HG03196 (cell line): ENCODE measurements around the gene APPL1.
"Not testable (repeated sequence)": the region's sequence is repeated elsewhere in the genome, so short reads cannot be mapped to it uniquely, and the experiment has no call there.

Experiments used
- ATAC-seq: cut with Tn5 transposase; IDR thresholded peaks from one replicate; pipeline ENCODE4 v1.9.1; 2021; ENCODE audit not compliant: unreplicated experiment

Gene APPL1

GRCh38 chr3:57268416-57268815 lies 40.9 kb downstream of the APPL1 start:
- no peak for ATAC-seq

GRCh38 chr3:57274845-57275244 lies 47.3 kb downstream of the APPL1 start:
- no peak for ATAC-seq

GRCh38 chr3:57275393-57275792 lies 47.9 kb downstream of the APPL1 start:
- no peak for ATAC-seq

- no peak for ATAC-seq
These were observed 50.7 kb downstream of the APPL1 start for GRCh38 chr3:57278237-57278636.

GRCh38 chr3:57279685-57280084 lies 52.2 kb downstream of the APPL1 start:
- ATAC-seq = no peak

GRCh38 chr3:57281715-57282114 lies 54.2 kb downstream of the APPL1 start:
- ATAC-seq = no peak

GRCh38 chr3:57283334-57283733 lies 55.8 kb downstream of the APPL1 start:
- ATAC-seq = no peak

- no peak for ATAC-seq
These were observed 59.7 kb downstream of the APPL1 start for GRCh38 chr3:57287205-57287604.

- no peak for ATAC-seq
These were observed 60.9 kb downstream of the APPL1 start for GRCh38 chr3:57288403-57288802.

- no peak for ATAC-seq
These were observed 64.8 kb downstream of the APPL1 start, which contains the start of gene ASB14 for GRCh38 chr3:57292159-57292896. Gene ASB14, minus strand, starts transcription at chr3:57292685. Its CDS starts 652 bp downstream, at chr3:57292033.

GRCh38 chr3:57292897-57293526 lies 65.5 kb downstream of the APPL1 start:
- no peak for ATAC-seq

- no peak for ATAC-seq
These were observed 70.5 kb downstream of the APPL1 start for GRCh38 chr3:57298041-57298440.

- not testable (repeated sequence) for ATAC-seq
These were observed 76.0 kb downstream of the APPL1 start for GRCh38 chr3:57303520-57303919.

GRCh38 chr3:57309769-57310360 lies 82.3 kb downstream of the APPL1 start:
- no peak for ATAC-seq

- no peak for ATAC-seq
These were observed 86.7 kb downstream of the APPL1 start for GRCh38 chr3:57314204-57314603.
